GM21717 (cell line): ENCODE results near the gene TXNIP.
A peak's percentile ranks its signal among the peaks of the same experiment; 100 is the strongest.

Source experiments
- ATAC-seq: cut with Tn5 transposase; IDR thresholded peaks from one replicate; pipeline ENCODE4 v1.9.1; 2021; ENCODE audit warnings: mild to moderate bottlenecking, moderate library complexity; ENCODE audit not compliant: unreplicated experiment

Gene TXNIP

GRCh38 chr1:145964328-145965118 lies 31.9 kb downstream of the TXNIP start, which contains the start of the genes ANKRD34A and POLR3GL:
Gene ANKRD34A (minus strand): TSS chr1:145964575. CDS start chr1:145961759, 2,816 bp downstream.
Gene POLR3GL (plus strand): TSS chr1:145964690. CDS start chr1:145974866, 10,176 bp downstream.
- ATAC-seq, result peak; percentile 88

DNA sequence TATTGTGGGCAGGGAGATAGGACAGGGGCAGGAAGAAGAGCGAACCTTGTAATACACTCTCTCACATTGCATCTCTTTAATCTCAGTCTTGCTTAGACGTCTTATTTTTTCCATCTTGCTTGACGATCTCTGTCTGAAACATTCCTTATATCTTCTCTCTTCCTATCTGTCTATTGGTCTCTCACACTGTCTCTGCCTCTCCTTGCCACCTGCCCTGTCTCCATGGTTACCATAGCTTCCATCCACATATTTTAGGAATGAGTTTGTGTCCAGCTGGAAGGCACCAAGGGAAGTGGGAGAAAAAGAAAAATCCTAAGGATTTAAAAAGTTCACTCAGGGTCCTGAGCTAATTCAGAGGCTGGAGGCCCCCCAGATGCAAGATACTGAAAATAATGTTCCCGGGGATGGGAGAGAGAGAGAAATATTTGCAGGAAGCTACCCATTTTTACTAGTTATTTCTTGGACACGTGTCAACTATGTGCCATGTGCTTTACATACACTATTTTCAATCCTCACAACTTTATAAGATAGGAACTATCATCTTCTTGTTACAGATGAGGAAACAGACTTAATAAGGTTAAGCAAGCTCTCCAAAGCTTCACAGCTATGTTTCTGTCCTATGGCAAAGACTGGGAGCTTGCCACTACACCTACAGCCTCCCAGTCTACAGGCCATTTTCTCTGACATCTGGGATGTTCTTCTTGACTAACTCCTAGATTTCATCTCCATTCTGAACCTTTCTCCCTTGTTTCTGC lies 32.9 kb downstream of the TXNIP start:
- no peak for ATAC-seq

GRCh38 chr1:145962157-145963102 lies 33.9 kb downstream of the TXNIP start:
- ATAC-seq, result no peak

DNA sequence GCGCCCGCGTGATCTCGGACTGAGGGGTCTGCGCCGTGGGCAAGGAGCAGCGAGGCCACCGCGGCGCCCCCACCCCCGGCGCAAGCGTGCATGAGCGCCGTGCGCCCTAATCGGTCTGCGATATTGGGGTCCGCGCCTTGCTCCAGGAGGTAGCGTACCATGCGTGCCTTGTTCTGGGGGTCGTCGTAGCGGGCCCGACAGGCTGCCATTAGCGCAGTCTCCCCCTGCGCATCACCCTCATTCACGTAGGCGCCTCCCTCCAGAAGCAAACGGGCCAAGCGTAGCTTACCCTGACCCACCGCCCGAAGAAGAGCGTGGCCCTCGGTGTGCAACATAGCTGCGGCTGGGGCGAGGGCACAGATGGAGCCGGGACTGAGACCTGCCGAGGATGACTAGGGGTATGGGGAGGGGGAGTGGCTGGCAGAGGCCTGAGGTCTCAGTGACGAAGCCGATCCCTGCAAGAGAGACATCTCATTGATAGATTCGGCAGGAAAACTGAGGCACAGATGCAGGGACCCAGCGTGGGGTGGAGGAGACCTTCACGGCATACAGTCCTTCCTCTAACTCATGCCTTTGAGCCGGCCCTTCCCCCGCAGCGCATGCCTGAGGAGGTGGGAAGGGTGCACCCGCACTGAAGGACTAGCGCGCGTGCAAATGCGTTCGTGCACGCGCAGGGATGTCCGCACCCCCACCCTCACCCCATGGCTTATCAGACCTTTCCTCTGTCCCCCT lies 34.8 kb downstream of the TXNIP start:
- no peak for ATAC-seq

- ATAC-seq, result no peak
Observed at GRCh38 chr1:145961109-145961424, 35.3 kb downstream of the TXNIP start.

- no peak for ATAC-seq
Observed at GRCh38 chr1:145960468-145961108, 35.8 kb downstream of the TXNIP start.

GRCh38 chr1:145959957-145960467 lies 36.4 kb downstream of the TXNIP start:
- no peak for ATAC-seq

GRCh38 chr1:145959333-145959732 lies 37.0 kb downstream of the TXNIP start:
- ATAC-seq, result no peak

DNA sequence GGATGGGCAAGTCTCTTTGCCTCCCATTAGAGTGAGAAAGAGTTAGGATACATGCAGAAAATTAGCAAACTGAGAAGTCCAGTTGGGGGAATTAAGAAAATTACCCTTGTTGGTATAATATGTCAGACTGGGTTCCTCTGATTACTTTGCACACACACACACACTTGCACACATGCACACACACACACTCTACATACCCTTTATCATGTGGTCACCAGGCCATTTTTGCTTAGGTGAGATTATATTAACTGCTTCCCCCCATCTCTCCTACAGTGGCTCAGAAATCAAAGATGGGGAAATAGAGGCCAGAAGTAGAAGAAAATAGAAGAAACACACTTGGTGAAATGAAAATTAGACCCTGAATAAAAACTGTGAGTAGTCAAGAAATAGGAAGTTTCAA lies 37.6 kb downstream of the TXNIP start:
- no peak for ATAC-seq

DNA sequence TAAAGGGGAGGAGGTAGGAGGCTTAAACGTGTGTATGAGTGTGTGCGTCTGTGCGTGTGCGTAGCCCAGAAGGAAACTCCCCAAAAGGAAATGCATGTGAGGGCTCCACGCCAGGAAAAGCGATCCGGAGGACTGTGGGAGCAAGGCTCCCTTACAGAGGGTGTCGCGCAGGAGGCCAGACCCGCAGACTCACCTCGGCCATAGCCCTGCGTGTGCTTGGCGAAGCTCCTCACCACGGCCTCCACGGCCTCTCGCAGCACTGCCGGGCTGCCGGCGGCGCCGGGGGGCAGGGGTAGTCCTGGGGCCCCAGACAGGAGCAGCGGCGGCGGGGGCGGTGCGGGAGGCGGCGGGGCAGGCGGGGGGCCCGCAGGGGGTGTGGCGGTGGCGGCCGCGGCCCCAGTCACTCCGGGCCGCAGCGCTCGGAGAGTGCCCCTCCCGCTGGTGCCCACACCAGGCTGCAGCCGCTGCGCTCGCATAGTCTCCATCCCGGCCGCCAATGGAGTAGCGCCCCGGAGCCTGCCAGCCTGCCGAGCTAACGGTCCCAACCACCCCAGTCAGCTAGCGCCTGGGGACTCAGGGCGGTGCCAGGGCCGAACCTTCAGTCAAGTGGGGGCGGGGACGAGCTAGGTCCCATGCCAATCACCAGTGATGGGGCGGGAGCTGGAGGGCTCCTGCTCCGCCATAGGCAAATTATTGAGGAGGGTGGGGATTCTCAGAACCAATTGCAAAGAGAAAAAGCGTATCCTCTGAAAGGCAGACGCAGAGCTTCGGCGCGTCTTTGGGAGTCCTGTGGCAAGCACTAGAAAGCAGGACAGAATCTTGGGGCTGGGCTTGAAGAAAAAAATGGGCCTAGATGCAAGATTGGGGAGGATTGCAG lies 38.7 kb downstream of the TXNIP start, which contains the start of gene LIX1L:
Gene LIX1L (minus strand): TSS at position 575 of the 877 bp plus-strand sequence. CDS start 90 bp downstream, at position 485.
- ATAC-seq, result peak; percentile 80

- no peak for ATAC-seq
Observed at GRCh38 chr1:145956781-145957442, 39.5 kb downstream of the TXNIP start.

GRCh38 chr1:145956361-145956760 lies 40.0 kb downstream of the TXNIP start:
- ATAC-seq, result no peak

DNA sequence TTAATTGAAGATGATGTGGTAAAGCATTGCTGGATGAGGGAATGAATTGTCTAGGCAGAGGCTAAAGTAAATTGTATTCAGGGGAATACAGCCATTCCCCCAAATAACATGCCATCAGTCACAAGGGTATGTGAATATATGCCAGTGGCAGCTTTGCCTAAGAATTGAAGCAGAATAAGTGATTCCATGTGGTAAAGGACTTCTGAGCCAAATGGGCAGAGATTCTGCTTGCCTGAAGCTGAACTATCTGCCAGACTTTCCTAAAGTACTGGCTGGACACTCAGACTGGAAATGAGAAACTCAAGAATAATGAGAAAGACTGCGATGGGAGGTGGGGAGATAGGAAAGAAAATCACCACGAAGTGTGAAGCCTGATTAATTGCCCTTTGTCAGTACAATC lies 40.9 kb downstream of the TXNIP start:
- no peak for ATAC-seq

DNA sequence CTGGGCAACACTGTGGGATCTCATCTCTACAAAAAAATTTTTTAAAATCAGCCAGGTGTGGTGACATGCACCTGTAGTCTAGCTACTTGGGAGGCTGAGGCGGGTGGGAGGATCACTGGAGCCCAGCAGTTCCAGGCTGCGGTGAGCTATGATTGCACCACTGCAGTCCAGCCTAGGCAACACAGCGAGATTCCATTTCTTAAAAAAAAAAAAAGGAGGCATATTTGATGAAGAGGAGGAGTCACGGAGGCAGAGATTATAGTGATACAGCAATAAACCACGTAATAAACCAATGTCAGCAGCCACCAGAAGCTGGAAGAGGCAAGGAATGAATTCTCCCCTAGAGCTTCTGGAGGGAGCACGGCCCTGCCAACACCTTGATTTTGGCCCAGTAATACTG lies 42.5 kb downstream of the TXNIP start:
- ATAC-seq, result no peak

DNA sequence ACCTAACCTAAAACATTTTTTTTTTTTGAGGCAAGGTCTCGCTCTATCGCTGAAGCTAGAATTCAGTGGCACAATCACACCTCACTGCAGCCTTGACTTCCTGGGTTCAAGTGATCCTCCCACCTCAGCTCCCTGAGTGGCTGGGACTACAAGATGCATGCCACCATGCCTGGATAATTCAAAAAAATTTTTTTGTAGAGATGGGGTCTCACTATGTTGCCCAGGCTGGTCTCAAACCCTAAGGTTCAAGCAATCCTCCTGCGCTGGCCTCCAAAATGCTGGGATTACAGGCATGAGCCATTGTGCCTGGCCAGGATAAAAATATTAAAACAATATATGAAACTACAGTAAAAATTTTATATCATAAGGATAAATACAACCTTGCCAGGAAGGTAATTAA lies 43.5 kb downstream of the TXNIP start:
- no peak for ATAC-seq

DNA sequence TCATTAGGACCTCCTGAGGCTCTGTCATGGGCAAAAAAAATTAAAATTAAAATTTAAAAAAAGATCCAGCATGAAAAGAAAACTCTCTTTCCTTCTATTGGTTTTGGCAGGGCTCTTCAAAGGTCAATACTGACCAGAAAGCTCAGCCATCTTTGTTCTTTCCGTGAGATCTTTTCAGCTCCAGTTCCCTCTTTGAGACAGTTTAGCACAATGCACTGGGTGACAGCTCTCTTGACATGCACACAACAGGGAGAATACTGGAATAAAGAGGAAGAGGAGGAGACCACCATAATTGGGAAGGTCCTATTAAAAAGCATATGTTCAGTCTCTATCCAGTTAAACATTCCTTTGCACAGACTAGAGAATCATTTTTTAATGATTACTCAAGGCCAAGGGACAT lies 44.9 kb downstream of the TXNIP start:
- ATAC-seq, result no peak

- ATAC-seq, result no peak
Observed at GRCh38 chr1:145949219-145949618, 47.2 kb downstream of the TXNIP start.

GRCh38 chr1:145947551-145947950 lies 48.8 kb downstream of the TXNIP start:
- no peak for ATAC-seq
